ENCODE measurements around the gene C1orf198. TPM values are rescaled to one million over a fixed set of nuclear protein-coding genes. Genes with fewer than 3 reads are reported as not detected.

Gene C1orf198
- total RNA-seq, 1 donor from 2014 or later, result 22.2 TPM

- H3K4me3 Mint-ChIP-seq (ENCODE audit: unreplicated experiment), result no peak overlapping the region
- H3K27me3 Mint-ChIP-seq (ENCODE audit: unreplicated experiment), result peaks cover 5% of the 10 kb centered on the region
- H3K36me3 Mint-ChIP-seq (ENCODE audit: low read depth, unreplicated experiment), result no peaks in the 10 kb centered on the region
- peaks cover 26% of the 10 kb centered on the region for H3K4me1 Mint-ChIP-seq (ENCODE audit: unreplicated experiment)
- no peak for TF ChIP-seq CTCF (IDR thresholded peaks at IDR 0.05; ENCODE audit: unreplicated experiment)
- no peak overlapping the region for H3K27ac Mint-ChIP-seq (ENCODE audit: unreplicated experiment)
- H3K9me3 Mint-ChIP-seq (ENCODE audit: unreplicated experiment), result no peaks in the 10 kb centered on the region
- DNase-seq (ENCODE audit: low spot score), result no peak
Measured at GRCh38 chr1:230861970-230862595, 6.2 kb downstream of the C1orf198 start.

- TF ChIP-seq CTCF (IDR thresholded peaks at IDR 0.05; ENCODE audit: unreplicated experiment), result no peak
- no peak for DNase-seq (ENCODE audit: low spot score)
- no peaks in the 10 kb centered on the region for H3K36me3 Mint-ChIP-seq (ENCODE audit: low read depth, unreplicated experiment)
- H3K27ac Mint-ChIP-seq (ENCODE audit: unreplicated experiment), result no peak overlapping the region
- H3K4me3 Mint-ChIP-seq (ENCODE audit: unreplicated experiment), result no peak overlapping the region
- no peaks in the 10 kb centered on the region for H3K9me3 Mint-ChIP-seq (ENCODE audit: unreplicated experiment)
- H3K4me1 Mint-ChIP-seq (ENCODE audit: unreplicated experiment), result peaks cover 20% of the 10 kb centered on the region
- H3K27me3 Mint-ChIP-seq (ENCODE audit: unreplicated experiment), result peaks cover 6% of the 10 kb centered on the region
Measured at GRCh38 chr1:230861489-230861888, 6.8 kb downstream of the C1orf198 start.

GRCh38 chr1:230860617-230861384, 7.5 kb downstream of the C1orf198 start:
- DNase-seq (ENCODE audit: low spot score), result no peak
- H3K36me3 Mint-ChIP-seq (ENCODE audit: low read depth, unreplicated experiment), result no peaks in the 10 kb centered on the region
- H3K4me3 Mint-ChIP-seq (ENCODE audit: unreplicated experiment), result no peak overlapping the region
- peaks cover 6% of the 10 kb centered on the region for H3K27me3 Mint-ChIP-seq (ENCODE audit: unreplicated experiment)
- H3K27ac Mint-ChIP-seq (ENCODE audit: unreplicated experiment), result no peak overlapping the region
- H3K9me3 Mint-ChIP-seq (ENCODE audit: unreplicated experiment), result no peaks in the 10 kb centered on the region
- TF ChIP-seq CTCF (IDR thresholded peaks at IDR 0.05; ENCODE audit: unreplicated experiment), result no peak
- H3K4me1 Mint-ChIP-seq (ENCODE audit: unreplicated experiment), result peaks cover 21% of the 10 kb centered on the region

- no peak for DNase-seq (ENCODE audit: low spot score)
- TF ChIP-seq CTCF (IDR thresholded peaks at IDR 0.05; ENCODE audit: unreplicated experiment), result no peak
- Mint-ChIP-seq H3K27ac (ENCODE audit: unreplicated experiment) (no peak overlapping the region), H3K9me3 (ENCODE audit: unreplicated experiment) (no peaks in the 10 kb centered on the region), H3K36me3 (ENCODE audit: low read depth, unreplicated experiment) (peaks cover 7% of the 10 kb centered on the region), H3K27me3 (ENCODE audit: unreplicated experiment) (peaks cover 6% of the 10 kb centered on the region), H3K4me3 (ENCODE audit: unreplicated experiment) (no peak overlapping the region), H3K4me1 (ENCODE audit: unreplicated experiment) (peaks cover 21% of the 10 kb centered on the region)
Measured at GRCh38 chr1:230858918-230859729, 9.2 kb downstream of the C1orf198 start.
